Hematopoietic multipotent progenitor cell treated with erythropoietin and hydrocortisone succinate and interleukin-3 and kit ligand, for 8 days (in vitro differentiated cells): ENCODE data around the gene ADARB2.

ENCODE experiments used
- DNase-seq: peaks from one replicate; pipeline ENCODE4 v3.0.0-alpha.2; 2015

Gene ADARB2

DNA sequence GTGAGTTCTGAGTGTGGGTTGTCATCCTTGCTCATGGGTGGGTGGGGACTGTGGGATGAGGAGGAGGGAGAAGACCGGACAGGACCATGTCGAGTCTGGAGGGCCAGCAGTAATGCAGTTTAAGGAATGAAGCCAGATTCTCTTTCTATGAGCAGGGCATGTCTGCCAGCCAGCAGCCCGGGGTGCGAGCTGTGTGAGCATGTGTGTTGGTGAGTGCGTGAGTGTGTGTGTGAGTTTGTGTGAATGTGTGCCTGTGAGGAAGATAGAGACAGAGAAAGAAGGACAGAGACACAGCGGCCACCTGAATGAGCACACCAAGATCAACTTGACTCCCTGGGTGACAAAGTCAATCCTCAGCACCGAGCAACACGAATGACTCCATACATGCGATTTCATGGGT is 52.3 kb downstream of the ADARB2 start:
- DNase-seq = no peak

DNA sequence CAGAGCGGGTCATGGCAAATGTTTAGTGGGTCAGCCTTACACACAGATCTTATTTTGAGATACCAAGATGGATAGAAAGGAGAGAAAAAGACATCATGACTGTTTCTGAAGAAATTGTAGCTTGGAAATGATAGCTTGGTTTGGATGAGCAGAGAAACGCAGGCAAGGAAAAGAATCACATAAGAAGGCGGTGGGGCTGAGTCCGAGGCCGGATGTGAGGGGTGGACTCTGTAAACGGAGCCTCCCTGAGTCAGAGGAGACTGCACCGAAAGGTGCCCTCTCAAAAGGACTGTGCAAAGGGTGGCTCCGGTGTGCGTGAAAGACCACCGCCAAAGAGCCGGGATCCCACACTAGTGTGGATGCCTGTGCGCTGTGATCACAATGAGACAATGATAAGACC is 53.7 kb downstream of the ADARB2 start:
- DNase-seq = no peak

DNA sequence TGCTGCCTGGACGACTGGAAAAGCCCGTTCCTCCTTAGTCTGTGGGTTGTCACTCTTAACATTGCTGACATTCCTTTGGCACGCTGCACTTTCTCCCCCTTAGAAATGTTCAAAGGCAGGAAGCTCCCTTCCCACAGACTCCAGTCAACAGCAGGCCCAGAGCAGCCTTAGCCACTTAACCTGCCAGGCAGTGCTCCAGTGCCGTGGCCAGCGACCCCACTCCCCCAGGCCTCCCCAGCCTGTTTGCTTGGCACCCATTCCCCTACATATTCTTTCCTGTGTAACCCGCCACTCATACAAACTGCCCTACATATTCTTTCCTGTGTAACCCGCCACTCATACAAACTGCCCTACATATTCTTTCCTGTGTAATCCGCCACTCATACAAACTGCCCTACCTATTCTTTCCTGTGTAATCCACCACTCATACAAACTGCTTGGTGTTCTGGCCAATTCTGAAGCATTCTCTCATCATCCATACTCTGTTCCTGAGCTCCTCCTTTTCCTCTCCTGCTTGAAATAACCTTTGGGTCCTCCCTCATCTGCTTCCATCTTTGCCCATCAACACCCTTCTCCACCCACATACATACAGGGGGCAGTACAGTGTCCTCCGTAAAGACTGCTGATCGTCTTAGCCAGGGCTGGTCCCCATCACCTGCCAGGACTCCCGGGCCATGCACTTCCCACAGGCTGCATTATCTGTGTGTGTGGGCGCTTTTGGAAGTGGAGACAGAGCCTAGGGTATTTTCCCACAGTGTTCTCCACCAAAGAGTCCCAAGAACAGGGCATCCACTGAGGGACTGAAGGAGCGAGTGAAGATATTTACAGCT is 57.3 kb downstream of the ADARB2 start:
- no peak for DNase-seq

GRCh38 chr10:1678084-1678483 is 59.2 kb downstream of the ADARB2 start:
- no peak for DNase-seq

DNA sequence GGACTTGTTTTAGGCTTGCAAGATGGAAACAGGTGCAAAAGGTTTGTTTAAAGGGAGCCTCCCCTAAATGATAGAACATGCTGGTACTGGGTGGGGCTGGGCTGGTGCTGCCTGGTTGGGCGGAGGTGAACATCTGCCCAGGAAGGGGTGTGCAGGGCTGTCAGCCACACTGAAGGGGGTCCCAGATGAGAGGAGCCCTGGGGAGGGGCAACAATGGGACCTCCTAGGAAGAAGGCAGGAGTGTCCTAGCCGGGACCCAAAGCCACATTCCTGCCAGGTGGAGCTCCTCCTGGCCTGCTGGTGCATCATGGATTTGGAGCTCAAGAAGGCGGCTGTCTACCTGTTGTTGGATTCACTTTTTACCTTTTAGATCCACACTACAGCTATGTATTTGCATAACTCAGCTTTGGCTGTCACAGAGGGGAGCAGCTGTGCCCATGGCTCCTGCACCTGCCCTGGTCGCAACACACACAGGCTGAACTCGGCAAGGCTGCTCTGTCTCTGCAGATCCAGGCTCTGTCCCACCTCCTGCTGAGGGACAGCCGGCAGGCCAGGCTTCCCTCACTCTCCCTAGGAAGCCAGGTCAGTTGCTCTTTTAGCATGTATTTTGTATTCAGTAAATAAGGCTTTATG is 59.9 kb downstream of the ADARB2 start:
- DNase-seq = no peak

- no peak for DNase-seq
Observed at GRCh38 chr10:1674501-1674900, 62.8 kb downstream of the ADARB2 start.

GRCh38 chr10:1673568-1674345 is 63.6 kb downstream of the ADARB2 start:
- DNase-seq = no peak

GRCh38 chr10:1672001-1672781 is 65.1 kb downstream of the ADARB2 start:
- no peak for DNase-seq

DNA sequence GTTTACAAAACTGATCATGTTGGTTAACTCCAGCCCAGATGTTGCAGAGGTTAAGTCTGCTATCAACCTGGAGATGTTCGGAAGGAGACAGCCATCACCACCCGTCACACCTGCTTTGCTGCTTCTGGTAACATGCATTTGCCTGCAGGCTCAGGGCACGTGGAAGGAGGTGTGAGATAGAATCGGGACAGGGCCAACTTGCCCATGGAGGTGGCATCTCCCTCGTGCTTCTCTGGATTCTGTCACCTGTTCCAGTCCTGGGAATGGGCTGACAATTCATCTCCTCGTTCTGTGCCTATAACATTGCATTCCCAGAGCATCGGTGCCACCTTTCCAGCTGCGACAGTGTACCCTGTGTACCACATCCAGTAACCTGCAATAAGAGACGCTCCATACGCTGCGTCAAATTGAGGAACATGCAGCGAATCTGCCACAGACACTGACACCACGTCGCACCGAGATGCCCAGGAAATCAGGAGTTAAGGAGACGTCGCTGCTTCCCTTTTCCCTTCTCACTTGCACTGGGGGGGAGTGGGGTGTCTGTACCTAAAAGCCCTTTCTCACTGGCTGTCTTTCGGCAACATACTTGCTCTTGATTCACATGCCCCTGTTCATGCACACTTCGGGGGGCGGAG is 65.8 kb downstream of the ADARB2 start:
- no peak for DNase-seq

GRCh38 chr10:1670541-1671365 is 66.6 kb downstream of the ADARB2 start:
- DNase-seq = no peak

GRCh38 chr10:1669433-1669832 is 67.9 kb downstream of the ADARB2 start:
- no peak for DNase-seq

- no peak for DNase-seq
Observed at GRCh38 chr10:1668399-1668798, 68.9 kb downstream of the ADARB2 start.

- no peak for DNase-seq
Observed at GRCh38 chr10:1667392-1667791, 69.9 kb downstream of the ADARB2 start.

- no peak for DNase-seq
Observed at GRCh38 chr10:1666147-1666546, 71.2 kb downstream of the ADARB2 start.

DNA sequence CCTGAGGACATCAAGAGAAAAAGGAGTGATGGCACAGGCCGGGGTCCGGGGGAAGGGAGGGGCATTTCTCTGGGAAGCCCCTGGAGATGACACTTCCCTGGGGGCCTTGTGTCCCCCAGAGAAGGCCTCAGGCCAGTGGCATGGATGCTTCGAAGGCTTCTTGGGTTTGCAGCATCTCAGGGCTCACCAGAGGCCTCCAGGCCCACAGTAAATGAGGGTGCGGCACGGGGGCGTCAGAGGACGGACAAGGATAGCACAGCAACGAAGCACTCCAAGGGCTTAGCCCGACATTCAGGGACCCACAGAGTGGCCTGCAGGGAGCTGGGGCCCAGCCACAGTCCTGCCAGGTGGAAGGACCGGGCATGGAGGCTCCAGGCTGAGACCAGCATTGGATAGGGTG is 71.6 kb downstream of the ADARB2 start:
- DNase-seq = no peak

DNA sequence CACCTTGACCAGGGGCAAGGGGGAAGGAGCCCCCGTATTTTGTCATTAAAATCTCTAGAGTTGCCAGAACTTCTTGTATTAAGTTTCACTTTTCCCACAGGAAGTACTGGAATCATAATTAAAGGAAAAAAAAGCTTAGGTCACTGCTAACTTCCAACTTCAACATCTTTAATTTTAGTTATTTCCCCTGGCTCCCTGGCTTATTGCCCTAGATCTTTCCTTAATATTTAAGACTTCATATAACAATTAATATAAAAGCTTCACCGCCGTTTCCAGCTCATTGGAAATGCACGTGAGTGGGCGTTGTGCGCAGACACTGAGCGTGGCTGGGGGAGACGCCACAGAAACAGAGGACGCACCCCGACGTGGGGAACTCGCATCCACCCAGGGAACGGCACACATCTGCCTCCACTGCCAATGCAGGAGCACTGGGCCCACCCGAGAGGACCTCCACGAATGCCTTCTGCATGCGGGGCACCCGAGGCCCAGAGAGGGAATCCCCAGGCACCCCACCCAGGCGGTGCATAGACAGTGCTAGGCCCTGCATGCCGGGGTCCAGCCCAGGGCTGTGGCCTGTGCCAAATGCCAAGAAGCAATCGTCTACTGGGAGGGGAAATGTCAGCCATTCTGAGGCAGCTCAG is 72.2 kb downstream of the ADARB2 start:
- DNase-seq = no peak

DNA sequence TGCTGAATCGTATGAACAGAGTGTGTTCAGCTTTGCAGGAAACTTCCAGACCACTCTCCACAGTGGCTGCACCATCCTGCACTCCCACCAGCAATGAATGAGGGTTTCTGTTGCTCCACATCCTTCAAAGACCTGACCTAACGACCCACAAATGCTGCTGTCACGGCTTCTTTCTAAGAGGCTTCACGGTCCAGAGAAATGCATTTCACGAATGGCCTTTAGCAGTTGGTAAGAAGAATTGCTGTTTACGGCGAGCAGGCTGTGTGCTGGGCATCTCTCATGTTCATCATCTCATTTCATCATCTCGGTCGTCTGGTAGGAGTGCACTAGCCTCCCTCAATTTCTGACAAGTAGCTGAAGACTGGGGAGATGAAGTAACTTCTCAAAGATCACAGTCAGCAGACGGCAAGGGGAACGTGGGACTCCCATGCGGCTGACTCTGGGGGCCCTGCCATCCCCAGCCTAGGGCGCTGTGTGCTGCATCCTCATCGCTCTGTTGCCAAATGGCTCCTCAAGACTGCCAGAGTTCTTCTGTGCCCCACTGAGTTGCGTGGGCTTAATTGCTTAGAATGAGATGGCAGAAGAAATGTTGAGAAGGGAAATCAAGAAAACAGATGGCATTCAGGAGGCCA is 72.9 kb downstream of the ADARB2 start:
- no peak for DNase-seq

- no peak for DNase-seq
Observed at GRCh38 chr10:1663226-1663625, 74.1 kb downstream of the ADARB2 start.

- no peak for DNase-seq
Observed at GRCh38 chr10:1662438-1663025, 74.8 kb downstream of the ADARB2 start.

DNA sequence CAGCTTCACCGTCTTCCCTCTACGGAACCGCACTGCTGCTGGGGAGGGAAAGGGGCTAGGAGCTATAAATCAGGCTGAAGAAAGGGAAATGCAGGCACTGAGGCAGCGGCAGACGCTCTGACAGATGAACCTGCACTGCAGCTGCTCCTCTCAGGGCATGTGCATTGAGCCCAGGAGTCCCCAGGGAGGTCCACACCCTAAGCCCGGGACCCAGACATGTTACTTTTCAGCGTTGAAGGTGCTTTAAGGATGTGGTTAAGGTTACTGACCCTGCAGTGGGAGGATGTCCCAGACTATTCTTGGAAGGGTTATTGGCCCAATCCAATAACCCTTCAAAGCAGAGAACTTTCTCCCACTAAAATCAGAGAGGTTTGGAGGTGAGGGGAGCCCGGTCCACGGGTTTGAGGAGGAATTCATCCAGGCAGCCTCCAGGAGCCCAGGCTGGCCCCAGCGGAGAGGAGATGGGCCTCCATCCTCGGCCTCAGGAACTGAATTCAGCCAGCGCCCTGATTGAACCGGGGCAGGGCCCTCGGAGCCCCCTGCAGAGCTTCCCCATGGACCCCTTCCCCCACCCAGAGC is 75.4 kb downstream of the ADARB2 start:
- DNase-seq = no peak
